ENCODE data around the gene KDM5C.

KDM5C gene

DNA sequence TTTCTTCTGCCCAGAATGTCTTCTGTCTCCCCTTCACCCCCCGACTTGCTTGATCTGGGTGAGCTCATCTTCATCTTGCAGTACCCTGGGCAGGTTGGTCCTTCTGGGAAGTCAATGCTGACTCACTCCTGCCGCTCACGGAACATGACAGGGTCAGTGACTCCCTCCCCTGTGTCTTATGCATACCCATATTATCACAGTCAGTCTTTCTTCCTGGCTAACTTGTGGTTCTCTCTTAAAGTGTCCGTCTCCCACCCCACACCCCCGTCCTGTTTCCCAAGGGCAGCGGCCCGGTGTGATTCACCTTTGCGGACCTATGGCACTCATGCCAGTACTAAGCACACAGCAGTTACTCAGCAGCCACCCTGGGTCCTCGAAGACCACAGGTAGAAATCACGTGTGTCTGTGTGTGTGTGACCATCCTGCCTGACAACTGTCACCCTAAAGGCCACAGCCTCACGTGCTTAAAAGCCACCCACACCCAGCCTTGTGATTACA is 38.6 kb upstream of the KDM5C start:
- DNase-seq (ENCODE audit: low read depth), result no peak
- TF ChIP-seq CTCF (IDR thresholded peaks at IDR 0.05; ENCODE audit: low read depth, low read length, missing control alignments), result no peak
- H3K4me3 ChIP-seq (ENCODE audit: low read depth, low read length), result no peak overlapping the region

DNA sequence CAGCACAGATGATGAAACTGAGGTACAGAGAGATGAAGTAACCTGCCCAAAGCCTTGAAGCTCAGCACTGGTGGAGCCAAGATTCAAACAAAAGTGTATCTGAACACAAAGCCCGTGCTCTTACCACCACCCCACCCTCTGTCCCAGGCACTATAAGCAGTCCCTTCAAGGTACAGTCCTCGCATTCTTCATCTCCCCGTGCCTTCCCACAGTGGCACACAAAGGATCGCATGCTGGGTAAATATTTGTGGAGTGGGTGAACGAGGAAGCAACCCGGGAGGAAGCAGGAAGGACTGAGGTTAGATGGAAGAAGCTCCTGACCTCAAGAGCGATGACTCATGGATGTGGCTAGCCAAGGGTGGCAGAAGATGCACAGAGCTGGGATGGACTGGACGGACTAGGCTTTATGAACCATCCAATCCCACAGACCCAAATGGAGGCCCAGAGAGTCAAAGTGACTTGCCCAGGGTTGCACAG is 37.9 kb upstream of the KDM5C start:
- H3K4me3 ChIP-seq (ENCODE audit: low read depth, low read length), result no peak overlapping the region
- no peak for TF ChIP-seq CTCF (IDR thresholded peaks at IDR 0.05; ENCODE audit: low read depth, low read length, missing control alignments)
- no peak for DNase-seq (ENCODE audit: low read depth)

- H3K4me3 ChIP-seq (ENCODE audit: low read depth, low read length), result no peak overlapping the region
- no peak for TF ChIP-seq CTCF (IDR thresholded peaks at IDR 0.05; ENCODE audit: low read depth, low read length, missing control alignments)
- DNase-seq (ENCODE audit: low read depth), result no peak
Measured at GRCh38 chrX:53262189-53262917, 37.3 kb upstream of the KDM5C start.

DNA sequence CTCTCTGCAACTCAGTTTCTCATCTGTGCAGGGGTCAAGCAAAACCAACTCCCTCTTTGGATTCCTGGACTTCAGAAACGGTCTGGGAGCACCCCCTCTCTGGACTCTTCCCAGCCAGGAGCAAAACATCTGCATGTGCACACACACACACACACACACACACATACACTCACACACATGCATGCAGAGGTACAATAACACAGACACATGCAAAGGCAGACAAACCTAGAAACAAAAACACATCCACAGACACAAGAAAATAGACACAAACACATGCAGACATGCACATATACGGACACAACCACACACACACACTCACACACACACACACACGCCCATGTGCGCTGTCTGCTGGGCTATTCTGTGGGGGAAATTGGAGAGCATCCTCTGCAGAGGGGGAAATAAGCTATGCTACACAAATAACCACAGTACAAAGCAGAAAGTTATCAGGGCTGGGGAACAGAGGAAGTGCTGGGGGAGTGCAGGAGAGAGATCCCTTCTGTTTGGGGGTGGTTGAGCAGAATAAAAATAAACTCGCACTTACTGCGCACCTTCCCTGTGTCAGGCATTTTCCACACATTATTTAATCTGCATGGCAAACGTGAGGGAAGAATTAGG is 36.5 kb upstream of the KDM5C start:
- H3K4me3 ChIP-seq (ENCODE audit: low read depth, low read length), result no peak overlapping the region
- no peak for DNase-seq (ENCODE audit: low read depth)
- no peak for TF ChIP-seq CTCF (IDR thresholded peaks at IDR 0.05; ENCODE audit: low read depth, low read length, missing control alignments)

DNA sequence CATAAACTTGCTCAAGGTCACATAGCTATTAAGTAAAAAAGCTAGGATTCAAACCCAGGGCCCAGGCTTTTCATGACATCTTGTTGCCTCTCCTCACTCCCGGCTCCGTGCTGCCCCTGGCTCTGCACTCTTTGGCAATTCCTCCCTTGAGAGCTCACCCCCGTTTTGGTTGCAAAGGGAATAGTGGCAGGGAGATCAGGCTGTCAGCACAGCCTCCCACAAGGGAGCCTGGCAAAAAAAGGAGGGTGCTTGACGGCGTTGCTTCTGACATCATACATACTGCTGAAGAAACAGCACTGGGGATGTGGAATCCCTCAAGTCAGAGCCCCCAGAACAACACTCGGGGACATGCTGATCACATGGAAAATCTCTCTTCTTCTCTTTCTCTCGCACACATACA is 35.8 kb upstream of the KDM5C start:
- no peak for DNase-seq (ENCODE audit: low read depth)
- H3K4me3 ChIP-seq (ENCODE audit: low read depth, low read length), result no peak overlapping the region
- no peak for TF ChIP-seq CTCF (IDR thresholded peaks at IDR 0.05; ENCODE audit: low read depth, low read length, missing control alignments)

DNA sequence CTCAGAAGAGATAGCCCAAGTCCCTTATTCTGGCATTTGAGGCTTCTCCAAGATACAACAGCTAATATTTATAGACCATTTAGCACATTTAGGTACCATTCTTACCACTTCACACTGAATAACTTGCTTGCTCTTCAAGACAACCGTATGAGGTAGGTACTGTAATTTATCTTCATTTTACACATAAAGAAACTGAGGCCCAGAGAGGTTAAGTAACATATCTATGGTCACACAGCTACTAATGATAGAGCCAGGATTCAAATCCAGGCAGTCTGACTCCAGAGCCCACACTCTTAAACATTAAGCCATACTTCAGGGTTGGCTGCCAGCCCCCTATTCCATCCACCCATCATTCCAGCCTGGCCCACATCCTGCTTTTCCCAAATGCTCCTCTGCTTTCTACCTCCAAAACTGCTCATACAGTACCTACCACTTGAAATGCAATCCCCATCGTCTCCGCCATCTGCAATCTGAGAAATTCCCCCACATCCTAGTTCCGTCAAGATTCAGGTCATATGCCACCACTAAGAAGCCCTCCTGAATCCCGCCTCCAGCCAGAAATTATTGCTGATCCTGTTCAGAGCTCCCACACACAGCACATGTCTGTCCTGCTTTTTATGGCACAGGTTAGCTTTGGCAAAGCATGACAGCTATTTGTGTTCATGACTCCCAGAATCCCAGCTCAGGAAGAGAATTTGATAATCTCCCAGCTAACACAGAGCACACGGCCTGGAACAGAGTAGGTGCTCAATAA is 32.8 kb upstream of the KDM5C start:
- TF ChIP-seq CTCF (IDR thresholded peaks at IDR 0.05; ENCODE audit: low read depth, low read length, missing control alignments), result no peak
- no peak overlapping the region for H3K4me3 ChIP-seq (ENCODE audit: low read depth, low read length)
- DNase-seq (ENCODE audit: low read depth), result no peak
